K562 (cell line): ENCODE results near the gene SLC8A1. TPM values are rescaled to one million over a fixed set of nuclear protein-coding genes. Genes with fewer than 3 reads are reported as not detected.

Experiments
- ATAC-seq: fragments of 200-7000 bp; cut with Tn5 transposase; 3 replicates; pipeline ENCODE4 v1.9.1; 2020; ENCODE audit warnings: moderate library complexity
- Bru-seq: library from RNA; stranded (reverse); fragments of 400-500 nt; gene quantifications from one replicate; lab custom pipeline; 2021; lab: Mats Ljungman, UMichigan
- BruChase-seq, 2 experiments: library from RNA; stranded (reverse); fragments of 400-500 nt; gene quantifications; one replicate each; lab custom pipeline; 2021; lab: Mats Ljungman, UMichigan
- BruUV-seq: library from RNA; stranded (reverse); fragments of 400-500 nt; replicated peaks from 2 replicates; lab custom pipeline; 2021; lab: Mats Ljungman, UMichigan
- CTCF ChIA-PET: fragments of 300-600 bp; formaldehyde crosslinking; extraction: SDS; loops from one replicate; lab custom pipeline; 2021; ENCODE audit warnings: low intra/inter-chr PET ratio; lab: Yijun Ruan, JAX
- POLR2A ChIA-PET: fragments of 300-600, 350-650 bp; sonication (Branson Sonifier 250); formaldehyde crosslinking; extraction: SDS; loops from one replicate; lab custom pipeline; 2021; ENCODE audit warnings: antibody characterized with exemption, inconsistent platforms; lab: Yijun Ruan, JAX
- DNase-seq, 4 experiments: peaks; one replicate each; pipeline versions ENCODE4 v3.0.0 to v3.0.0-alpha.2; 2011 to 2018; ENCODE audit warnings: low spot score in 3 of 4, mixed read lengths in 3 of 4; ENCODE audit errors: extremely low read depth in 1 of 4
- FAIRE-seq: peaks from 2 replicates; lab custom pipeline; 2011; peaks lifted over from hg19 to GRCh38; lab: Jason Lieb, UNC
- H2AFZ ChIP-seq: 2 replicates; pipeline ENCODE4 v1.6.0; 2011; ENCODE audit warnings: low read depth, low read length, control low read depth, inconsistent platforms
- H3K27ac ChIP-seq: fragments of 200-600 bp; 3 replicates; pipeline ENCODE4 v1.8.0; 2011; ENCODE audit warnings: low read depth, mild to moderate bottlenecking, control low read depth, inconsistent platforms, low read length, moderate library complexity, mixed read lengths; ENCODE audit errors: extremely low read depth
- H3K27me3 ChIP-seq, 2 experiments: fragments of 300-600 bp in 1 of 2; 2 replicates in 1 of 2; 3 replicates in 1 of 2; pipeline versions ENCODE4 v1.6.0 to v1.8.0; 2011; ENCODE audit warnings: inconsistent platforms in 2 of 2, low read length in 2 of 2, mild to moderate bottlenecking in 1 of 2, mixed read lengths in 1 of 2, moderate library complexity in 1 of 2; ENCODE audit not compliant: control insufficient read depth in 2 of 2, insufficient read depth in 2 of 2
- H3K36me3 ChIP-seq: fragments of 300-600 bp; 3 replicates; pipeline ENCODE4 v1.8.0; 2011; ENCODE audit warnings: mild to moderate bottlenecking, low read length, inconsistent platforms; ENCODE audit not compliant: control insufficient read depth, insufficient read depth
- H3K4me1 ChIP-seq, 2 experiments: fragments of 200-600 bp in 1 of 2; replicated peaks in 1 of 2; 2 replicates in 1 of 2; 3 replicates in 1 of 2; pipeline versions ENCODE4 v1.5.1 to v1.8.0; 2011; ENCODE audit warnings: inconsistent platforms in 2 of 2, low read length in 2 of 2, mild to moderate bottlenecking in 1 of 2, mixed read lengths in 1 of 2, moderate library complexity in 1 of 2; ENCODE audit not compliant: control insufficient read depth in 2 of 2, insufficient read depth in 2 of 2
- H3K4me2 ChIP-seq: 2 replicates; pipeline ENCODE4 v1.6.1; 2011; ENCODE audit warnings: low read length, control low read depth, inconsistent platforms, mixed read lengths; ENCODE audit not compliant: insufficient read depth
- H3K4me3 ChIP-seq: fragments of 200-600 bp; sonication (generic), shearing (Covaris generic); 2 replicates; pipeline ENCODE4 v1.5.1; 2016; ENCODE audit warnings: control low read depth, inconsistent platforms
- H3K79me2 ChIP-seq: fragments of 200-600 bp; 3 replicates; pipeline ENCODE4 v1.8.0; 2011; ENCODE audit warnings: low read length, inconsistent platforms; ENCODE audit not compliant: control insufficient read depth, insufficient read depth
- H3K9ac ChIP-seq, 2 experiments: 2 replicates each; pipeline versions ENCODE4 v1.6.0 to v1.6.1; 2011; ENCODE audit warnings: low read depth in 2 of 2, low read length in 2 of 2, control low read depth in 1 of 2, inconsistent platforms in 1 of 2, mild to moderate bottlenecking in 1 of 2, mixed read lengths in 1 of 2; ENCODE audit not compliant: insufficient read depth in 1 of 2
- H3K9me1 ChIP-seq: one replicate; pipeline ENCODE4 v1.6.0; 2011; ENCODE audit warnings: inconsistent platforms, mild to moderate bottlenecking, low read length, moderate library complexity; ENCODE audit not compliant: control insufficient read depth, insufficient read depth
- H3K9me3 ChIP-seq: replicated peaks from 2 replicates; pipeline ENCODE4 v1.5.1; 2011; ENCODE audit warnings: low read depth, low read length, inconsistent platforms; ENCODE audit not compliant: control insufficient read depth, insufficient read depth
- H4K20me1 ChIP-seq: replicated peaks from 2 replicates; pipeline ENCODE4 v1.6.1; 2011; ENCODE audit warnings: low read length, inconsistent platforms, mixed read lengths; ENCODE audit not compliant: control insufficient read depth, insufficient read depth
- BCL6 ChIP-seq: fragments of 250-450 bp; sonication (Bioruptor Pico); IDR thresholded peaks from 2 replicates; pipeline ENCODE4 v1.4.0; 2020
- DMBX1 ChIP-seq: fragments of 250-450 bp; sonication (Bioruptor Pico); IDR thresholded peaks from 2 replicates; pipeline ENCODE4 v1.8.0; 2022; ENCODE audit warnings: inconsistent platforms, mild to moderate bottlenecking, moderate library complexity, borderline replicate concordance
- HDAC8 ChIP-seq: fragments of 450-650 bp; IDR thresholded peaks from 2 replicates; pipeline ENCODE4 v1.6.1; 2016; ENCODE audit warnings: mild to moderate bottlenecking, missing genetic modification characterization, moderate library complexity, missing compliant biosample characterization
- HLTF ChIP-seq: fragments of 450-650 bp; IDR thresholded peaks from 2 replicates; pipeline ENCODE4 v1.6.1; 2016
- HNRNPLL ChIP-seq: fragments of 200-400 bp; formaldehyde crosslinking; IDR thresholded peaks from 2 replicates; pipeline ENCODE4 v1.6.1; 2017; ENCODE audit warnings: low read length, low read depth, mild to moderate bottlenecking; ENCODE audit not compliant: poor library complexity, severe bottlenecking
- LARP7 ChIP-seq: fragments of 450-650 bp; IDR thresholded peaks from 2 replicates; pipeline ENCODE4 v1.6.1; 2016
- MCM3 ChIP-seq: fragments of 450-650 bp; IDR thresholded peaks from 2 replicates; pipeline ENCODE4 v1.6.1; 2016
- POLR2A ChIP-seq: fragments of 450-650 bp; conservative IDR thresholded peaks from 2 replicates; pipeline ENCODE4 v1.6.1; 2016
- RAD51 ChIP-seq: fragments of 450-650 bp; IDR thresholded peaks from 2 replicates; pipeline ENCODE4 v1.7.1; 2016; ENCODE audit warnings: low read depth, mild to moderate bottlenecking, borderline replicate concordance
- SAP30 ChIP-seq: fragments of 200-600 bp; sonication (generic); IDR thresholded peaks from 2 replicates; pipeline ENCODE4 v1.6.1; 2012; ENCODE audit warnings: borderline replicate concordance, low read depth, mild to moderate bottlenecking, moderate library complexity, low read length, control low read depth, inconsistent platforms; ENCODE audit not compliant: insufficient read depth, poor library complexity, severe bottlenecking
- TCF7L2 ChIP-seq: fragments of 150-350 bp; IDR thresholded peaks from 2 replicates; pipeline ENCODE4 v1.6.1; 2016; ENCODE audit warnings: low read depth, mild to moderate bottlenecking, low read length, moderate library complexity
- ZBTB8A ChIP-seq: fragments of 450-650 bp; IDR thresholded peaks from 2 replicates; pipeline ENCODE4 v1.6.1; 2018; ENCODE audit warnings: mild to moderate bottlenecking, moderate library complexity; ENCODE audit not compliant: partially characterized antibody
- ZFP36 ChIP-seq: fragments of 150-350 bp; IDR thresholded peaks from 2 replicates; pipeline ENCODE4 v1.6.1; 2018; ENCODE audit warnings: low read length, low read depth; ENCODE audit not compliant: partially characterized antibody
- ZNF518B ChIP-seq: fragments of 250-450 bp; sonication (Bioruptor Pico); IDR thresholded peaks from 2 replicates; pipeline ENCODE4 v1.5.0; 2021; ENCODE audit warnings: mild to moderate bottlenecking, moderate library complexity
- WGBS: fragments of 100-300 bp; shearing (Covaris generic); methylation state at CpG from one replicate; pipeline ENCODE4 v1.1.6; 2016; ENCODE audit warnings: low coverage, mixed read lengths; ENCODE audit not compliant: insufficient coverage; ENCODE audit errors: missing lambda C conversion rate; 5-methylcytosine and 5-hydroxymethylcytosine counted together
- in situ Hi-C: fragments of 300-500 bp; cut with MboI; formaldehyde crosslinking; loops from 4 replicates; pipeline ENCODE4 v1.15.0; 2018; ENCODE audit warnings: inconsistent platforms, mixed read lengths
- intact Hi-C: fragments of 100-400 bp; cut with micrococcal nuclease; formaldehyde crosslinking; loops from 2 replicates; pipeline ENCODE4 v1.14.2; 2022
- long read RNA-seq, 3 experiments: library from polyadenylated mRNA in 2 of 3; library from RNA in 1 of 3; unstranded in 2 of 3; stranded (forward) in 1 of 3; transcript quantifications; one replicate each; pipeline ENCODE4 v2.0.0, GENCODE V29; 2019 to 2022
- polyA minus RNA-seq, 3 experiments: library from RNA; depleted of rRNA, polyadenylated mRNA; stranded (reverse); fragments of >200 nt; gene quantifications; 2 replicates each; pipeline ENCODE4 v1.2.3, GENCODE V29; 2011
- polyA plus RNA-seq, 8 experiments: library from polyadenylated mRNA; depleted of rRNA in 4 of 8; stranded (reverse) in 5 of 8; unstranded in 3 of 8; fragments of >200 nt; fragmentation: Nextera tagmentation in 2 of 8; fragmentation: Illumina TruSeq in 1 of 8; extraction: Ambion mirVana in 2 of 8; extraction: Trizol in 1 of 8; gene quantifications; 2 replicates each; pipeline versions ENCODE4 v1.2.1 to v1.2.3, GENCODE V29; 2011 to 2014; ENCODE audit warnings: inconsistent platforms in 1 of 8, missing spikeins in 1 of 8
- total RNA-seq, 7 experiments: library from RNA; depleted of rRNA in 6 of 7; stranded (reverse); fragments of >200 nt in 6 of 7; fragmentation: Illumina TruSeq in 2 of 7; extraction: Trizol in 2 of 7; gene quantifications; 2 replicates each; pipeline versions ENCODE4 v1.2.1 to v1.2.3, GENCODE V29; 2011 to 2021; ENCODE audit warnings: low replicate concordance in 1 of 7
- TF ChIP-seq, protein P1 (sequence below), 3 experiments: fragments of 200-800 bp in 1 of 3; sonication (Bioruptor generic) in 1 of 3; sonication (generic) in 1 of 3; formaldehyde crosslinking in 1 of 3; IDR thresholded peaks; 2 replicates each; pipeline versions ENCODE4 v1.6.1 to v1.8.0; 2016 to 2022; ENCODE audit warnings: mild to moderate bottlenecking in 2 of 3, missing compliant biosample characterization in 2 of 3, missing genetic modification characterization in 2 of 3, missing genetic modification reagents in 1 of 3

The SLC8A1 gene
- not detected in 2 replicates for total RNA-seq (2011; cell fraction: chromatin; rRNA removed; ENCODE audit: low replicate concordance)
- not detected in 2 replicates for total RNA-seq (2011; cell fraction: nucleolus; rRNA removed)
- total RNA-seq (2011; cell fraction: nucleoplasm; rRNA removed): not detected in 2 replicates
- not detected in 2 replicates for total RNA-seq (2014; rRNA removed)
- total RNA-seq (2014; rRNA removed; fragmentation: Illumina TruSeq; extraction: Trizol): not detected in 2 replicates
- total RNA-seq (2015; rRNA removed; fragmentation: Illumina TruSeq; extraction: Trizol): not detected in 2 replicates
- 0.04 TPM in 1 of 2 replicates, not detected in the other for total RNA-seq (2021)
- not detected in 2 replicates for polyA plus RNA-seq (2011; rRNA removed)
- polyA plus RNA-seq (2011; cell fraction: cytosol; rRNA removed): under 0.01 TPM in 1 of 2 replicates, not detected in the other
- not detected in 2 replicates for polyA plus RNA-seq (2011; cell fraction: nucleus; rRNA removed)
- 0.01 TPM in 1 of 2 replicates, not detected in the other for polyA plus RNA-seq (2012)
- not detected in 2 replicates for polyA plus RNA-seq (2014; fragmentation: Illumina TruSeq; extraction: Trizol)
- not detected for polyA plus RNA-seq (2014; fragmentation: Nextera tagmentation; extraction: Ambion mirVana)
- polyA plus RNA-seq (2014; rRNA removed): not detected in 2 replicates
- polyA minus RNA-seq (2011; rRNA and poly(A)+ RNA removed): not detected in 2 replicates
- not detected in 2 replicates for polyA minus RNA-seq (2011; cell fraction: cytosol; rRNA and poly(A)+ RNA removed)
- not detected in 2 replicates for polyA minus RNA-seq (2011; cell fraction: nucleus; rRNA and poly(A)+ RNA removed)
- Bru-seq, nascent RNA: percentile 3 among the genes with signal in this experiment
- percentile 3 among the genes with signal in this experiment for BruChase-seq, experiment 1, labeled RNA remaining after a 2-hour chase
- percentile 2 among the genes with signal in this experiment for BruChase-seq, experiment 2, labeled RNA remaining after a 6-hour chase
- long read RNA-seq, experiment 1: 0 reads
- long read RNA-seq, experiment 2: 0 reads
- long read RNA-seq, experiment 3: 0 reads

GRCh38 chr2:40451918-40452605 lies at the start of gene SLC8A1:
TSS of gene SLC8A1 (minus strand) at chr2:40452090.
- Histone ChIP-seq H3K4me3 (no peak within 1 kb of the TSS), H3K9me1 (no peaks in the 10 kb centered on the region), H4K20me1 (no peaks in the 10 kb centered on the region), H3K4me1 (no peaks in the 10 kb centered on the region), H3K9me3 (no peaks in the 10 kb centered on the region), H3K36me3 (no peaks in the 10 kb centered on the region), H3K9ac (no peak within 1 kb of the TSS), H3K79me2 (no peaks in the 10 kb centered on the region), H2AFZ (no peak within 1 kb of the TSS), H3K27me3 (no peaks in the 10 kb centered on the region), H3K27ac (no peak within 1 kb of the TSS), H3K4me2 (no peak within 1 kb of the TSS)
- BruUV-seq: no TSS peak
- no peak for FAIRE-seq
- CTCF ChIA-PET: no interaction called here
- no peak for ATAC-seq
- WGBS: 8% methylated on average over 39 of the region's 82 CpGs
- in situ Hi-C loops: no loop called here
- POLR2A ChIA-PET: no interaction called here
- intact Hi-C loops: no loop called here
- DNase-seq: no peak
- TF ChIP-seq ZFP36: no peak
- TF ChIP-seq RAD51: no peak
- TF ChIP-seq ZNF518B: no peak
- TF ChIP-seq, protein P1, sequence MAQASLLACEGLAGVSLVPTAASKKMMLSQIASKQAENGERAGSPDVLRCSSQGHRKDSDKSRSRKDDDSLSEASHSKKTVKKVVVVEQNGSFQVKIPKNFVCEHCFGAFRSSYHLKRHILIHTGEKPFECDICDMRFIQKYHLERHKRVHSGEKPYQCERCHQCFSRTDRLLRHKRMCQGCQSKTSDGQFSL (CRISPR knock-in tag; IDR thresholded peaks at IDR 0.05): no peak
- TF ChIP-seq, protein P1 (tag; IDR thresholded peaks at IDR 0.05): no peak
- TF ChIP-seq LARP7: no peak
- no peak for TF ChIP-seq MCM3
- no peak for TF ChIP-seq HDAC8 (tag)
- TF ChIP-seq TCF7L2: no peak
- no peak for TF ChIP-seq ZBTB8A
- no peak for TF ChIP-seq HNRNPLL
- no peak for TF ChIP-seq BCL6 (CRISPR knock-in tag)
- TF ChIP-seq SAP30: no peak
- no peak for TF ChIP-seq POLR2A
- TF ChIP-seq DMBX1 (CRISPR knock-in tag): no peak
- TF ChIP-seq HLTF: no peak
